Neuronal stem cell (in vitro differentiated cells): ENCODE data around the gene MACROD1.
"Not testable (repeated sequence)": the region's sequence is repeated elsewhere in the genome, so short reads cannot be mapped to it uniquely, and the experiment has no call there.

Source experiments
- DNase-seq: peaks from one replicate; pipeline ENCODE4 v3.0.0-alpha.2; 2013; ENCODE audit warnings: low spot score
- H2AFZ ChIP-seq: one replicate; pipeline ENCODE4 v1.6.1; 2013; ENCODE audit warnings: mild to moderate bottlenecking, low read length, inconsistent platforms
- H2AK5ac ChIP-seq: 2 replicates; pipeline ENCODE4 v1.6.1; 2013; ENCODE audit warnings: low read depth, mild to moderate bottlenecking, inconsistent platforms, low read length, moderate library complexity, mixed read lengths
- H2BK120ac ChIP-seq: 2 replicates; pipeline ENCODE4 v1.6.1; 2013; ENCODE audit warnings: low read depth, mild to moderate bottlenecking, inconsistent platforms, low read length, moderate library complexity, mixed read lengths
- H2BK12ac ChIP-seq: one replicate; pipeline ENCODE4 v1.6.1; 2013; ENCODE audit warnings: low read length, inconsistent platforms
- H2BK15ac ChIP-seq: 2 replicates; pipeline ENCODE4 v1.6.1; 2013; ENCODE audit warnings: mild to moderate bottlenecking, low read length, inconsistent platforms, mixed read lengths
- H2BK5ac ChIP-seq: one replicate; pipeline ENCODE4 v1.6.1; 2013; ENCODE audit warnings: inconsistent platforms, mild to moderate bottlenecking, low read length, moderate library complexity
- H3K14ac ChIP-seq: one replicate; pipeline ENCODE4 v1.6.1; 2013; ENCODE audit warnings: low read length, inconsistent platforms
- H3K18ac ChIP-seq: 2 replicates; pipeline ENCODE4 v1.6.1; 2013; ENCODE audit warnings: low read length, inconsistent platforms
- H3K23ac ChIP-seq: 2 replicates; pipeline ENCODE4 v1.6.1; 2013; ENCODE audit warnings: low read depth, mild to moderate bottlenecking, mixed read lengths, low read length, inconsistent platforms; ENCODE audit not compliant: poor library complexity
- H3K27ac ChIP-seq: replicated peaks from 3 replicates; pipeline ENCODE4 v1.5.1; 2013; ENCODE audit warnings: low read length, inconsistent platforms
- H3K27me3 ChIP-seq, 3 experiments: 2 replicates each; pipeline ENCODE4 v1.6.1; 2013; ENCODE audit warnings: low read length in 3 of 3, mild to moderate bottlenecking in 2 of 3, inconsistent platforms in 1 of 3, low read depth in 1 of 3, mixed read lengths in 1 of 3, moderate library complexity in 1 of 3; ENCODE audit not compliant: control insufficient read depth in 3 of 3, insufficient read depth in 3 of 3
- H3K36me3 ChIP-seq, 2 donors: replicated peaks in 1 of 2; 2 replicates each; pipeline ENCODE4 v1.6.1; 2013; ENCODE audit warnings: low read length in 2 of 2; ENCODE audit not compliant: control insufficient read depth in 2 of 2, insufficient read depth in 2 of 2
- H3K4ac ChIP-seq: 2 replicates; pipeline ENCODE4 v1.6.1; 2013; ENCODE audit warnings: inconsistent platforms, mild to moderate bottlenecking, low read length, moderate library complexity
- H3K4me1 ChIP-seq, 2 donors: 1 replicate in 1 of 2; 2 replicates in 1 of 2; pipeline ENCODE4 v1.6.1; 2013; ENCODE audit warnings: low read length in 2 of 2, low read depth in 1 of 2; ENCODE audit not compliant: control insufficient read depth in 2 of 2, insufficient read depth in 1 of 2
- H3K4me2 ChIP-seq: one replicate; pipeline ENCODE4 v1.6.1; 2013; ENCODE audit warnings: mild to moderate bottlenecking, low read length, inconsistent platforms; ENCODE audit not compliant: insufficient read depth, poor library complexity, severe bottlenecking
- H3K4me3 ChIP-seq, 2 donors: 2 replicates each; pipeline ENCODE4 v1.5.1; 2013; ENCODE audit warnings: low read length in 2 of 2, mild to moderate bottlenecking in 2 of 2, inconsistent platforms in 1 of 2, moderate library complexity in 1 of 2
- H3K79me1 ChIP-seq: one replicate; pipeline ENCODE4 v1.6.1; 2013; ENCODE audit warnings: low read depth, mild to moderate bottlenecking, inconsistent platforms, low read length, moderate library complexity
- H3K9ac ChIP-seq: one replicate; pipeline ENCODE4 v1.6.1; 2013; ENCODE audit warnings: mild to moderate bottlenecking, low read depth, low read length, inconsistent platforms; ENCODE audit not compliant: poor library complexity
- H3K9me3 ChIP-seq, 2 donors: replicated peaks in 1 of 2; 2 replicates each; pipeline versions ENCODE3 to v1.6.1; 2013; ENCODE audit warnings: low read length in 2 of 2, mild to moderate bottlenecking in 2 of 2, inconsistent platforms in 1 of 2, low read depth in 1 of 2, mixed read lengths in 1 of 2, moderate library complexity in 1 of 2; ENCODE audit not compliant: control insufficient read depth in 2 of 2, insufficient read depth in 1 of 2
- H4K8ac ChIP-seq: one replicate; pipeline ENCODE4 v1.6.1; 2013; ENCODE audit warnings: low read depth, mild to moderate bottlenecking, inconsistent platforms, low read length, moderate library complexity
- H4K91ac ChIP-seq: one replicate; pipeline ENCODE4 v1.6.1; 2013; ENCODE audit warnings: low read length, low read depth, mild to moderate bottlenecking, inconsistent platforms; ENCODE audit not compliant: poor library complexity
- WGBS, 2 donors: extraction: QIAGEN DNeasy Blood & Tissue Kit; methylation state at CpG; one replicate each; pipeline ENCODE4 v1.1.7; 2013; ENCODE audit warnings: missing lambda C conversion rate in 2 of 2, mixed read lengths in 1 of 2; ENCODE audit not compliant: insufficient read length in 2 of 2, insufficient replicate concordance in 1 of 2; ENCODE audit errors: extremely low coverage in 2 of 2; 5-methylcytosine and 5-hydroxymethylcytosine counted together

The MACROD1 gene

GRCh38 chr11:63970902-63971301 is 195.0 kb downstream of the MACROD1 start:
- no peak overlapping the region for H3K4ac ChIP-seq
- no peak overlapping the region for H3K27ac ChIP-seq
- H3K14ac ChIP-seq: no peak overlapping the region
- peaks cover 3% of the 10 kb centered on the region for H3K79me1 ChIP-seq
- H2BK12ac ChIP-seq: no peak overlapping the region
- H3K9me3 ChIP-seq: no peaks in the 10 kb centered on the region
- DNase-seq: no peak
- no peak overlapping the region for H3K4me3 ChIP-seq
- no peak overlapping the region for H3K9ac ChIP-seq
- WGBS, 2 donors: no CpG with 5 or more reads among the region's 5 CpGs
- H4K91ac ChIP-seq: no peak overlapping the region
- H3K4me2 ChIP-seq: no peak overlapping the region
- H3K18ac ChIP-seq: no peak overlapping the region
- no peak overlapping the region for H2AFZ ChIP-seq
- H3K23ac ChIP-seq: no peak overlapping the region
- peaks cover 2% of the 10 kb centered on the region in 2 donors for H3K4me1 ChIP-seq
- no peak overlapping the region for H4K8ac ChIP-seq
- H2BK5ac ChIP-seq: no peak overlapping the region
- no peak overlapping the region for H2AK5ac ChIP-seq
- no peaks in the 10 kb centered on the region for H3K27me3 ChIP-seq
- H2BK120ac ChIP-seq: no peak overlapping the region
- H2BK15ac ChIP-seq: peak overlapping the region; percentile 67
- H3K36me3 ChIP-seq: peaks cover 0 to 2% of the 10 kb centered on the region in 2 donors

DNA sequence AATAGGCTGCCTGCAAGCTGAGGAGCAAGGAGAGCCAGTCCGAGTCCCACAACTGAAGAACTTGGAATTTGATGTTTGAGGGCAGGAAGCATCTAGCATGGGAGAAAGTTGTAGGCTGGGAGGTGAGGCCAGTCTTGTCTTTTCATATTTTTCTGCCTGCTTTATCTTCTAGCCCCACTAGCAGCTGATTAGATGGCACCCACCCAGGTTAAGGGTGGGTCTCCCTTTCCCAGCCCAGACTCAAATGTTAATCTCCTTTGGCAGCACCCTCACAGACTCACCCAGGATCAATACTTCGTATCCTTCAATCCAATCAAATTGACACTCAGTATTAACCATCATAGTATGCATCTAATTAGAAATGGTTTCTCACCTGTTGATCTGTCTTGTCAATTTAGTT is 196.5 kb downstream of the MACROD1 start:
- no CpG with 5 or more reads among the region's 2 CpGs for WGBS, 2 donors

DNA sequence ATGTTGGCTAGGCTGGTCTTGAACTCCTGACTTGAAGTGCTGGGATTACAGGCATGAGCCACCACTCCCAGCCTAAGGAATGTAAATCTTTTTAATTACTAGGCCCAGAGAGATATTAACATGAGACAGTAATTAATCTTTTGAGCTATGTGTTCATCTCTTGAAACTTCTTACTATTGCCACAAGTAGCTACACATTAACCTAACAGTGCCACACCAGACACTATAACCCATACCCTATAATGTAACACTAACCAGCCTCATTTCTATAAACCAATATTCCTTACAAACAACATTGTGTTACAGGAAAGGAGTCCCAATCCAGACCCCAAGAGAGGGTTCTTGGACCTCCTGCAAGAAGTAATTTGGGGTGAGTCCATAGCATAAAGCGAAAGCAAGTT is 199.5 kb downstream of the MACROD1 start:
- Histone ChIP-seq H4K91ac (no peak overlapping the region), H2BK5ac (no peak overlapping the region), H3K4me3 (no peak overlapping the region), H3K9ac (no peak overlapping the region), H3K23ac (no peak overlapping the region), H3K4me1 (peaks cover 3 to 10% of the 10 kb centered on the region in 2 donors), H3K27ac (no peak overlapping the region), H3K4ac (no peak overlapping the region), H2AK5ac (no peak overlapping the region), H2BK120ac (no peak overlapping the region), H3K9me3 (peaks cover 0 to 2% of the 10 kb centered on the region in 2 donors), H3K36me3 (no peaks in the 10 kb centered on the region), H3K79me1 (no peaks in the 10 kb centered on the region), H3K14ac (no peak overlapping the region), H2AFZ (no peak overlapping the region), H3K18ac (no peak overlapping the region), H2BK15ac (no peak overlapping the region), H3K4me2 (no peak overlapping the region), H4K8ac (no peak overlapping the region), H2BK12ac (no peak overlapping the region), H3K27me3 (no peaks in the 10 kb centered on the region)
- WGBS, 2 donors: no CpG with 5 or more reads among the region's 1 CpG
- no peak for DNase-seq

More for the DNA sequence above, 196.5 kb downstream of the MACROD1 start:
- Histone ChIP-seq H3K4me1 (peaks cover 1 to 5% of the 10 kb centered on the region in 2 donors), H4K91ac (no peak overlapping the region), H2BK15ac (no peak overlapping the region), H3K79me1 (no peaks in the 10 kb centered on the region), H2BK120ac (no peak overlapping the region), H2AK5ac (no peak overlapping the region), H2BK5ac (no peak overlapping the region), H3K14ac (no peak overlapping the region), H4K8ac (no peak overlapping the region), H2AFZ (no peak overlapping the region), H2BK12ac (no peak overlapping the region), H3K36me3 (no peaks in the 10 kb centered on the region), H3K27ac (no peak overlapping the region), H3K23ac (no peak overlapping the region), H3K4me2 (no peak overlapping the region), H3K9ac (no peak overlapping the region), H3K4me3 (no peak overlapping the region), H3K18ac (no peak overlapping the region), H3K9me3 (no peaks in the 10 kb centered on the region), H3K4ac (no peak overlapping the region), H3K27me3 (no peaks in the 10 kb centered on the region)
- DNase-seq: no peak

DNA sequence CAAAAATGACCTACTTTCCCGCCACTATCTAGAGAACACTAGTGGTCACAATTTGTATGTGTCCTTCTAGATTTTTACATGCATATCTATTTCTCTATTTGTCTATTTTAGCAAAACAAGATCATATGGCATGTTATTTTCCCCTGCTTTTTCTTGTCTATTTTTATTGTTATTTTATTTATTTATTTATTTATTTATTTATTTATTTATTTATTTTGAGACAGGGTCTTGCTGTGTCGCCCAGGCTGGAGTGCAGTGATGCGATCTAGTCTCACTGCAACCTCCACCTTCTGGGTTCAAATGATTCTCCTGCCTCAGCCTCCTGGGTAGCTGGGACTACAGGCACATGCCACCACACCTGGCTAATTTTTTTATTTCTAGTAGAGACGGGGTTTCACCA is 202.0 kb downstream of the MACROD1 start:
- not testable (repeated sequence) for H2BK12ac ChIP-seq, H2BK5ac ChIP-seq, H3K4me3 ChIP-seq, H3K18ac ChIP-seq, H3K4me2 ChIP-seq, H3K9ac ChIP-seq, H3K27me3 ChIP-seq, H3K23ac ChIP-seq, H2AFZ ChIP-seq, H3K4ac ChIP-seq, DNase-seq, H3K9me3 ChIP-seq, H2BK120ac ChIP-seq, H3K79me1 ChIP-seq, H2AK5ac ChIP-seq, H4K8ac ChIP-seq, H3K36me3 ChIP-seq, H3K14ac ChIP-seq, H2BK15ac ChIP-seq, H4K91ac ChIP-seq, H3K27ac ChIP-seq
- peaks cover 3 to 11% of the 10 kb centered on the region in 2 donors for H3K4me1 ChIP-seq
- WGBS, 2 donors: no CpG with 5 or more reads among the region's 4 CpGs
